SK-N-SH (cell line): ENCODE measurements around the gene GPR183. TPM values are rescaled to one million over a fixed set of nuclear protein-coding genes. Genes with fewer than 3 reads are reported as not detected.

ENCODE experiments used
- CTCF ChIA-PET: fragments of 300-600, 350-600 bp; formaldehyde crosslinking; extraction: SDS; loops from one replicate; lab custom pipeline; 2021; lab: Yijun Ruan, JAX
- POLR2A ChIA-PET: fragments of 350-600 bp; sonication (Branson Sonifier 250); formaldehyde crosslinking; extraction: SDS; loops from one replicate; lab custom pipeline; 2020; ENCODE audit warnings: antibody characterized with exemption, inconsistent platforms; lab: Yijun Ruan, JAX
- DNase-seq: peaks from one replicate; pipeline ENCODE4 v3.0.0; 2012
- H2AFZ ChIP-seq: fragments of 200-600 bp; sonication (generic); 2 replicates; pipeline ENCODE4 v1.8.1; 2016; ENCODE audit warnings: antibody characterized with exemption, mild to moderate bottlenecking, low read depth
- H3F3A ChIP-seq: fragments of 200-600 bp; sonication (generic); replicated peaks from 2 replicates; pipeline ENCODE3; 2016; ENCODE audit warnings: antibody characterized with exemption, mild to moderate bottlenecking; ENCODE audit not compliant: insufficient read depth
- H3K27ac ChIP-seq, 2 experiments: fragments of 200-500 bp in 1 of 2; fragments of 200-600 bp in 1 of 2; sonication (Bioruptor generic) in 1 of 2; sonication (generic), shearing (Covaris generic) in 1 of 2; 2 replicates each; pipeline versions ENCODE4 v1.5.1 to v1.6.1; 2014 to 2016; ENCODE audit warnings: low read depth in 2 of 2, inconsistent platforms in 1 of 2, low read length in 1 of 2, mild to moderate bottlenecking in 1 of 2, mixed read lengths in 1 of 2
- H3K27me3 ChIP-seq: fragments of 200-600 bp; sonication (generic), shearing (Covaris generic); 2 replicates; pipeline ENCODE4 v1.6.1; 2016; ENCODE audit warnings: mixed run types; ENCODE audit not compliant: insufficient read depth
- H3K36me3 ChIP-seq, 2 experiments: fragments of 200-500 bp in 1 of 2; fragments of 200-600 bp in 1 of 2; sonication (Bioruptor generic) in 1 of 2; sonication (generic) in 1 of 2; replicated peaks in 1 of 2; 2 replicates each; pipeline versions ENCODE3 to v1.5.1; 2014 to 2016; ENCODE audit warnings: low read length in 1 of 2, mild to moderate bottlenecking in 1 of 2; ENCODE audit not compliant: insufficient read depth in 2 of 2, control insufficient read depth in 1 of 2
- H3K4me1 ChIP-seq, 2 experiments: fragments of 200-500 bp in 1 of 2; fragments of 200-600 bp in 1 of 2; sonication (Bioruptor generic) in 1 of 2; sonication (generic), shearing (Covaris generic) in 1 of 2; 2 replicates each; pipeline versions ENCODE4 v1.5.1 to v1.6.1; 2014 to 2016; ENCODE audit warnings: low read depth in 1 of 2, low read length in 1 of 2, mixed run types in 1 of 2; ENCODE audit not compliant: insufficient read depth in 2 of 2, control insufficient read depth in 1 of 2
- H3K4me2 ChIP-seq: fragments of 200-600 bp; sonication (generic), shearing (Covaris generic); 2 replicates; pipeline ENCODE4 v1.6.1; 2017; ENCODE audit warnings: mixed run types
- H3K4me3 ChIP-seq, 2 experiments: fragments of 200-500 bp in 1 of 2; fragments of 200-600 bp in 1 of 2; sonication (Bioruptor generic) in 1 of 2; sonication (generic), shearing (Covaris generic) in 1 of 2; 2 replicates each; pipeline versions ENCODE4 v1.5.1 to v1.8.1; 2014 to 2016; ENCODE audit warnings: low read depth in 2 of 2, inconsistent platforms in 1 of 2, low read length in 1 of 2, mild to moderate bottlenecking in 1 of 2, mixed read lengths in 1 of 2, moderate library complexity in 1 of 2
- H3K79me2 ChIP-seq: fragments of 200-600 bp; sonication (generic); 2 replicates; pipeline ENCODE4 v1.8.1; 2017; ENCODE audit warnings: mild to moderate bottlenecking; ENCODE audit not compliant: insufficient read depth
- H3K9ac ChIP-seq: fragments of 200-600 bp; sonication (generic); 2 replicates; pipeline ENCODE4 v1.6.1; 2017; ENCODE audit warnings: mixed run types
- H3K9me2 ChIP-seq: fragments of 200-600 bp; sonication (generic); 2 replicates; pipeline ENCODE4 v1.6.1; 2017; ENCODE audit warnings: mixed run types
- H3K9me3 ChIP-seq: fragments of 200-600 bp; sonication (generic); 2 replicates; pipeline ENCODE4 v1.6.1; 2017; ENCODE audit warnings: mixed run types, mild to moderate bottlenecking, moderate library complexity
- H4K20me1 ChIP-seq: fragments of 200-600 bp; sonication (generic); 2 replicates; pipeline ENCODE4 v1.6.1; 2017; ENCODE audit warnings: mild to moderate bottlenecking, mixed run types; ENCODE audit not compliant: insufficient read depth
- CTCF ChIP-seq: fragments of 200-600 bp; sonication (generic); IDR thresholded peaks from 2 replicates; pipeline ENCODE4 v1.6.1; 2017; ENCODE audit warnings: antibody characterized with exemption, mild to moderate bottlenecking, moderate library complexity
- EP300 ChIP-seq, 2 experiments: IDR thresholded peaks; 2 replicates each; pipeline versions ENCODE4 v1.4.0 to v1.6.1; 2012; ENCODE audit warnings: borderline replicate concordance in 1 of 2, low read depth in 1 of 2, low read length in 1 of 2
- GATA2 ChIP-seq: sonication (generic); formaldehyde crosslinking; IDR thresholded peaks from 2 replicates; pipeline ENCODE4 v1.5.0; 2020; ENCODE audit warnings: mild to moderate bottlenecking, missing genetic modification reagents
- JUND ChIP-seq: IDR thresholded peaks from 2 replicates; pipeline ENCODE4 v1.4.0; 2012
- NFIC ChIP-seq: IDR thresholded peaks from 2 replicates; pipeline ENCODE4 v1.4.0; 2012; ENCODE audit warnings: borderline replicate concordance
- NRF1 ChIP-seq: IDR thresholded peaks from 2 replicates; pipeline ENCODE4 v1.6.1; 2012; ENCODE audit warnings: low read depth, mild to moderate bottlenecking, low read length
- PBX3 ChIP-seq: IDR thresholded peaks from 2 replicates; pipeline ENCODE4; 2012
- POLR2AphosphoS5 ChIP-seq: IDR thresholded peaks from 2 replicates; pipeline ENCODE4 v1.6.1; 2012; ENCODE audit warnings: low read depth, low read length
- REST ChIP-seq: IDR thresholded peaks from 2 replicates; pipeline ENCODE4 v1.6.1; 2012; ENCODE audit warnings: mild to moderate bottlenecking, low read depth, low read length, moderate library complexity
- RFX5 ChIP-seq: IDR thresholded peaks from 2 replicates; pipeline ENCODE4 v1.6.1; 2012; ENCODE audit warnings: mild to moderate bottlenecking, improper control_type of control experiment, low read length
- SIN3A ChIP-seq: IDR thresholded peaks from 2 replicates; pipeline ENCODE4 v1.6.1; 2012; ENCODE audit warnings: low read depth, mild to moderate bottlenecking, low read length, moderate library complexity, borderline replicate concordance
- TEAD4 ChIP-seq: IDR thresholded peaks from 2 replicates; pipeline ENCODE4 v1.4.0; 2012; ENCODE audit warnings: mild to moderate bottlenecking, borderline replicate concordance; ENCODE audit not compliant: insufficient read depth
- WGBS: methylation state at CpG from one replicate; pipeline ENCODE4 v1.1.6; 2017; ENCODE audit warnings: low lambda C conversion rate; 5-methylcytosine and 5-hydroxymethylcytosine counted together
- polyA plus RNA-seq, 3 experiments: library from polyadenylated mRNA; depleted of rRNA; stranded (reverse); fragments of >200 nt; gene quantifications; 2 replicates each; pipeline ENCODE4 v1.2.3, GENCODE V29; 2012

The GPR183 gene
- polyA plus RNA-seq, 1 of the 3 experiments (the other 2 are of a cell fraction): 0.07 TPM

- no peaks in the 10 kb centered on the region for H3K27me3 ChIP-seq
- DNase-seq: no peak
- H3K9me3 ChIP-seq: no peaks in the 10 kb centered on the region
- peaks cover 0 to 37% of the 10 kb centered on the region in 2 experiments; a peak in 3 of 4 replicates for H3K4me1 ChIP-seq
- no peaks in the 10 kb centered on the region for H4K20me1 ChIP-seq
- peaks cover 39% of the 10 kb centered on the region for H3F3A ChIP-seq
- H2AFZ ChIP-seq: no peak overlapping the region
- peaks cover 4 to 8% of the 10 kb centered on the region in 2 experiments for H3K36me3 ChIP-seq
- H3K27ac ChIP-seq: peak overlapping the region; percentile 55 to 99; a peak in 3 of 4 replicates
- peak overlapping the region; percentile 30; the same call in 1 of the 2 replicates for H3K9ac ChIP-seq
- H3K79me2 ChIP-seq: no peaks in the 10 kb centered on the region
- peak overlapping the region; percentile 69; the same call in 1 of the 2 replicates for H3K4me2 ChIP-seq
- POLR2A ChIA-PET: no interaction called here
- H3K4me3 ChIP-seq: no peak overlapping the region; a peak in 1 of 4 replicates
- no peak for TF ChIP-seq GATA2 (CRISPR knock-in tag)
- no peak for TF ChIP-seq JUND
- TF ChIP-seq, all 33 proteins: peak for 0
- no peaks in the 10 kb centered on the region for H3K9me2 ChIP-seq
- CTCF ChIA-PET: interaction anchor here (0.7 to 1.1 kb wide), 4 partner anchors 9 to 135 kb away, joined by 3 to 4 read pairs (median 4); no protein-coding TSS in a partner anchor
Observed at GRCh38 chr13:99321709-99322108, 14.5 kb upstream of the GPR183 start.

GRCh38 chr13:99320693-99321481, 13.7 kb upstream of the GPR183 start:
- ChIA-PET POLR2A (no interaction called here), CTCF (interaction anchor here (1.0 to 1.1 kb wide), 2 partner anchors 8 to 136 kb away, joined by 3 to 4 read pairs; no protein-coding TSS in a partner anchor)
- H3K4me3 ChIP-seq: no peak overlapping the region
- DNase-seq: no peak
- H3K27me3 ChIP-seq: no peaks in the 10 kb centered on the region
- H3K4me2 ChIP-seq: peak overlapping the region; percentile 69; the same call in 1 of the 2 replicates
- H3K9me3 ChIP-seq: no peaks in the 10 kb centered on the region
- H3K4me1 ChIP-seq: peaks cover 0 to 37% of the 10 kb centered on the region in 2 experiments
- H3K36me3 ChIP-seq: peaks cover 4 to 8% of the 10 kb centered on the region in 2 experiments
- peak overlapping the region; percentile 50; the same call in 1 of the 2 replicates for H3K9ac ChIP-seq
- H3K9me2 ChIP-seq: no peaks in the 10 kb centered on the region
- peaks cover 39% of the 10 kb centered on the region for H3F3A ChIP-seq
- 76% methylated on average over 5 of the region's 5 CpGs for WGBS
- TF ChIP-seq EP300 (IDR thresholded peaks at IDR 0.05; ENCODE audit: borderline replicate concordance in 1 of 2, low read depth in 1 of 2, low read length in 1 of 2) (peak in 1 of 2 experiments; percentile 11; a peak in 1 of 4 replicates), POLR2AphosphoS5 (no peak), SIN3A (no peak), NFIC (peak; percentile 87), PBX3 (peak; percentile 45; the same call in 1 of the 2 replicates)
- H3K27ac ChIP-seq: peak overlapping the region; percentile 5 to 99; a peak in 2 of 4 replicates
- H2AFZ ChIP-seq: no peak overlapping the region
- no peaks in the 10 kb centered on the region for H4K20me1 ChIP-seq
- no peaks in the 10 kb centered on the region for H3K79me2 ChIP-seq

GRCh38 chr13:99316657-99317256, 9.6 kb upstream of the GPR183 start:
- Histone ChIP-seq H3K4me2 (no peak overlapping the region), H3K79me2 (no peaks in the 10 kb centered on the region; the same call in 1 of the 2 replicates), H3K9ac (no peak overlapping the region), H3K4me3 (no peak overlapping the region), H3K27me3 (no peaks in the 10 kb centered on the region), H3K36me3 (peaks cover 15 to 20% of the 10 kb centered on the region in 2 experiments), H3K27ac (no peak overlapping the region), H3F3A (peaks cover 18% of the 10 kb centered on the region), H3K9me3 (no peaks in the 10 kb centered on the region), H3K9me2 (no peaks in the 10 kb centered on the region), H2AFZ (no peak overlapping the region), H4K20me1 (no peaks in the 10 kb centered on the region), H3K4me1 (peaks cover 13 to 20% of the 10 kb centered on the region in 2 experiments)
- ChIA-PET CTCF (no interaction called here), POLR2A (no interaction called here)
- over 99% methylated on average over 6 of the region's 6 CpGs for WGBS
- DNase-seq: no peak
- TF ChIP-seq NRF1 (no peak), REST (no peak), EP300 (IDR thresholded peaks at IDR 0.05; ENCODE audit: borderline replicate concordance in 1 of 2, low read depth in 1 of 2, low read length in 1 of 2) (no peak), TEAD4 (no peak), CTCF (no peak), RFX5 (no peak)
